Neutrophil (primary cell): ENCODE measurements around the gene SYT12.

Experiments
- H3K27ac ChIP-seq: fragments of 200-600 bp; sonication (generic); 2 replicates; pipeline ENCODE4 v1.5.1; 2016; ENCODE audit warnings: mild to moderate bottlenecking, moderate library complexity
- H3K27me3 ChIP-seq: fragments of 200-600 bp; sonication (generic); 2 replicates; pipeline ENCODE4 v1.6.0; 2016; ENCODE audit warnings: mild to moderate bottlenecking
- H3K36me3 ChIP-seq: fragments of 200-600 bp; sonication (generic); 2 replicates; pipeline ENCODE4 v1.5.1; 2017
- H3K4me1 ChIP-seq, 2 experiments: fragments of 200-600 bp in 1 of 2; sonication (generic) in 1 of 2; 1 replicate in 1 of 2; 2 replicates in 1 of 2; pipeline versions ENCODE4 v1.5.1 to v1.6.1; 2013 to 2016; ENCODE audit warnings: low read depth in 1 of 2, low read length in 1 of 2, mild to moderate bottlenecking in 1 of 2, moderate library complexity in 1 of 2; ENCODE audit not compliant: control insufficient read depth in 1 of 2, insufficient read depth in 1 of 2
- H3K4me3 ChIP-seq, 2 experiments: fragments of 200-600 bp in 1 of 2; sonication (generic) in 1 of 2; 1 replicate in 1 of 2; 2 replicates in 1 of 2; pipeline ENCODE4 v1.5.1; 2013 to 2016; ENCODE audit warnings: low read depth in 1 of 2, low read length in 1 of 2, mild to moderate bottlenecking in 1 of 2, moderate library complexity in 1 of 2
- H3K9me3 ChIP-seq: fragments of 200-600 bp; sonication (generic); 2 replicates; pipeline ENCODE4 v1.5.1; 2016
- CTCF ChIP-seq: fragments of 200-600 bp; sonication (generic); IDR thresholded peaks from 2 replicates; pipeline ENCODE4 v1.5.1; 2016; ENCODE audit warnings: antibody characterized with exemption

SYT12 gene

GRCh38 chr11:67098799-67099429 lies 76.0 kb downstream of the SYT12 start:
- Histone ChIP-seq H3K4me1 (peaks cover 9 to 11% of the 10 kb centered on the region in 2 experiments), H3K27ac (no peak overlapping the region), H3K27me3 (no peaks in the 10 kb centered on the region), H3K36me3 (no peaks in the 10 kb centered on the region), H3K4me3 (no peak overlapping the region), H3K9me3 (no peaks in the 10 kb centered on the region)
- no peak for TF ChIP-seq CTCF

- TF ChIP-seq CTCF: no peak
- no peaks in the 10 kb centered on the region for H3K9me3 ChIP-seq
- no peak overlapping the region for H3K4me3 ChIP-seq
- H3K27me3 ChIP-seq: no peaks in the 10 kb centered on the region
- peak overlapping the region; percentile 28 for H3K27ac ChIP-seq
- H3K36me3 ChIP-seq: no peaks in the 10 kb centered on the region
- H3K4me1 ChIP-seq: peaks cover 9 to 11% of the 10 kb centered on the region in 2 experiments
These were observed 76.9 kb downstream of the SYT12 start for GRCh38 chr11:67099831-67100324.
